Dermis blood vessel endothelial cell (primary cell): Measurements from ENCODE around the gene ISOC1. TPM values are rescaled to one million over a fixed set of nuclear protein-coding genes. Genes with fewer than 3 reads are reported as not detected.

Experiments used
- DNase-seq: peaks from one replicate; pipeline ENCODE4 v3.0.0; 2010
- total RNA-seq: library from RNA; depleted of rRNA; stranded (reverse); fragments of >200 nt; gene quantifications from 2 replicates; pipeline ENCODE4 v1.2.3, GENCODE V29; 2014

Gene ISOC1
- total RNA-seq, 1 donor from 2014 or later: 10.9 TPM

DNA sequence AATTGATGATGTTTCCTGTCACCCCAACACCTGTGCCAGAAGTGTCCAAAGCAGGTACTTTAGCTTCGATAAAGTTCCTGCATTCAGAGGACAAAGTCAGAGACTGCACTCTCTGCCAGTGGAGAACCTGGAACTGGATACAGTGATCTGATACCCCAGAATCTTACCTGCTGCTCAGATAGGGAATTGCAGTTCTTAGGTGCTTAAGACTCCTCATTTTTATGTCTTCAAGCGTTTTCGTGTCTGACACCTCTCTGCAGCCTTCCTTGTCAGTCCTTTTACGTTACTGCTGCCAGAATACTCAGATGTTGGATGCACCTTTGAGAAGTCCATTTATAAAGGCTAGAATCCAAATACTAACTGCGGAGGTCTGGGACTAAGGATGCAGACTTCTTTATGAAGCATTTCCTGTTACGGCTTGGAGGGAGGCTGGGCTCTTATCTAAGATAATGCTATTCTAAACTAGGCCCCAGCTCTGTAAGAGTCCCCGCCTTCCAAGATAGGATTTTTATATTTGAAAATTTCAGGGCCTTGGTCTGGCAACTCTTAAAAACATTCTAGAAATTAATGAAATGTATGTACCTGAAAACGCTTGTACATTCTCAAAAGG lies 1.9 kb downstream of the ISOC1 start:
- DNase-seq: peak; percentile 13

DNA sequence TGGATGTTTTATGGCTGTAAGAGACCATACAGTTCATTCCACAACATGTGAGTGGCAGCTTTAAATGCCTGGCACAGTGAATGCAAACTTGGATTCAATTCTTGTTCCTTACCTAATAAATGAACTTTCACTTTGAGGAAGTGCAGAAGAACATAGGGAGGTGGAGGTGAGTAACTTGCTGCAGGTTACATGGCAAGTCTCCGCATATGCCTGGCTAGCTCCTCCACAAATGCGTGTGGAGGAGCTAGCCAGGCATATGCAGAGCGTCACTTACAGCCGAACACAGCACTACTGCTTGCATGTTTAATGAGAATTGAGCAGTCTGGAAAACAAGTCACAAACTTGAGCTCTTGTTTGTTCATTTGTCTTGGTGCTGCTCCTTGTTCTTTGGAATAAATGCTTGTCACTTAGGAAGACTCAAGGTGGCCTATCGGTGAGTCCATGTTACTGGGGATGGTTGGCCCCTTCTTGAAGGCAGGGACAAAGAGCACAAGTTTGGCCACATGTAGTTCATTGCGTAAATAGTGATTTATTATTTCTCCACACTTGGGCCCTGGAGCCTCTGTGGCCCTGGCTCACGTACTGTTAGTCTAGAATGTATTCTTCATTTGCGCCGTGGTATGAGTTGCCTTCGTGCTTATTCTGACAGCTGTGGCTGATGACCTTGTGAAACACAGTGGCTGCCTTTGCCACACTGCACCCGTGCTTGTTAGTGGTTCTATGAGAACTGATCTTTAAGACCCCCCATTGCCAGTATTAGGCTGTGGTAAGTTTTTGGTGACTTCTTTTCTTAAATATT lies 3.1 kb downstream of the ISOC1 start:
- DNase-seq: no peak

GRCh38 chr5:129098488-129099183 lies 4.1 kb downstream of the ISOC1 start:
- peak; percentile 48 for DNase-seq

GRCh38 chr5:129099184-129099569 lies 4.6 kb downstream of the ISOC1 start:
- DNase-seq: no peak

- no peak for DNase-seq
These were observed 7.2 kb downstream of the ISOC1 start for GRCh38 chr5:129101794-129102193.

GRCh38 chr5:129103397-129103796 lies 8.8 kb downstream of the ISOC1 start:
- no peak for DNase-seq

DNA sequence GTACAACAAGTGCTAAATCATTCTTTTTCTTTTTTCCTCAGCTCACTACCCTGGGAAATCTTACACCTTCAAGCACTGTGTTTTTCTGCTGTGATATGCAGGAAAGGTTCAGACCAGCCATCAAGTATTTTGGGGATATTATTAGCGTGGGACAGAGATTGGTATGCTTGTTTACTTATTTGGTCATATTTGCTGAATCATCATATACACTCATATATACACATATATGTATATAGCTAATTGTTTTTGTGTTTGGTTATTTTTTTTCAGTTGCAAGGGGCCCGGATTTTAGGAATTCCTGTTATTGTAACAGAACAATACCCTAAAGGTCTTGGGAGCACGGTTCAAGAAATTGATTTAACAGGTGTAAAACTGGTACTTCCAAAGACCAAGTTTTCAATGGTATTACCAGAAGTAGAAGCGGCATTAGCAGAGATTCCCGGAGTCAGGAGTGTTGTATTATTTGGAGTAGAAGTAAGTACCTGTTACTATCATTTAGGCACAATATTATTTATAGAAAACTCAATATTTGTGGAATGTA lies 10.4 kb downstream of the ISOC1 start:
- no peak for DNase-seq

DNA sequence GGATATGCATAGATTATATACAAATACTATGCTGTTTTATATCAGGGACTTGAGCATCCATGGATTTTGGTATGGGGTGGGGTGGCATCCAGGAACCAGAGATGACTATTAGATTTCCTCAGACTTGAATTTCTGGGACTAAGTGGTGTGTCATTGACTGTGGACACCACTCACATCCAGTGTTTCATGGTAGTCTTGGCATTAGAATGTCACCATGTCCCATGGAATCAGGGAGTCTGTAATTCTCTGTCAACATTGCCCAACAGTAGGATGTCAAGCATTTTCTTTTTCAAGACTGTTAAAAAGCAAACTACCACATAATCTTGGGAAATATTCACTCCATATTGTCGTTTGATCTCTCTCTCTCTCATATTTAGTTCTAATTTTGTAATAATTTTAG lies 13.1 kb downstream of the ISOC1 start:
- no peak for DNase-seq

GRCh38 chr5:129110742-129111141 lies 16.2 kb downstream of the ISOC1 start:
- no peak for DNase-seq

DNA sequence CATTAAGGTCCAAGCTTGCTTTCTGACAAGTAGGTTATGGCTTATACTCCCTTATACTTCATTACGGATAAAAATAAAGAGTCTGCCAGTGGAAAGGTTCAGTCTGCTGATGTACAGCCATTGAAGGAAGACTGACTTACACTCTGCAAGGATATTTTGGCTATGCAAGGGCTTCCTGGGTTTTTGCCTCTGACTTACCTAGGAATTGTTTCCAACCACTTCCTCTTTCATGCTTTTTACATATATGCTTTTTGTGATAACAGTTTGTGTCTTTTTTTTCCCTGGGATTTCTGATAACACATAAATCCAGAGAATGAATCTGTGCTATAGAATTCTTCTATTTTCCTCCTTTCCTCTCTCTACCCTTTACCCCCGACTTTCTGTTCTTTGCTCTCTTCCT lies 16.8 kb downstream of the ISOC1 start:
- DNase-seq: no peak

GRCh38 chr5:129112295-129112694 lies 17.7 kb downstream of the ISOC1 start:
- DNase-seq: no peak

GRCh38 chr5:129113867-129114266 lies 19.3 kb downstream of the ISOC1 start:
- no peak for DNase-seq

GRCh38 chr5:129114539-129115193 lies 20.1 kb downstream of the ISOC1 start:
- DNase-seq: no peak

DNA sequence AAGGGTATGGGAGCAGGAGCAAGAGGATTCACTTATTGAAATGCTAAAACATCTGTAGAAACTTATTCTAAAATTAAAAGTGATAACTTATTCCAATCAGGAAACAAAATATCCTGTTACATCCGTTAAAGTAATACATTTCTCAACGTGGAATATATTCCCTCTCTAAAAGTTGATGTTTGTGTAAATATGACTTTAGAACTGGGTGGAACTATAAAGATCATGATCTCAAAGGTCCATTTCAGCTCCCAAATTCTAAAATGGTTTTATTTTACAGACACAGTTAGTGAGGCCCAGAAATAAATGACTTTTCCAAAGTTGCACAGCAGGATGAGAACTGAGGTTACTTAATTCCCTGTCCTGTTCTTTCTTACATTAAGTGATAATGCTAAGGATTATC lies 21.1 kb downstream of the ISOC1 start:
- no peak for DNase-seq

GRCh38 chr5:129116797-129117196 lies 22.2 kb downstream of the ISOC1 start:
- DNase-seq: no peak

GRCh38 chr5:129118405-129118804 lies 23.9 kb downstream of the ISOC1 start:
- DNase-seq: no peak

DNA sequence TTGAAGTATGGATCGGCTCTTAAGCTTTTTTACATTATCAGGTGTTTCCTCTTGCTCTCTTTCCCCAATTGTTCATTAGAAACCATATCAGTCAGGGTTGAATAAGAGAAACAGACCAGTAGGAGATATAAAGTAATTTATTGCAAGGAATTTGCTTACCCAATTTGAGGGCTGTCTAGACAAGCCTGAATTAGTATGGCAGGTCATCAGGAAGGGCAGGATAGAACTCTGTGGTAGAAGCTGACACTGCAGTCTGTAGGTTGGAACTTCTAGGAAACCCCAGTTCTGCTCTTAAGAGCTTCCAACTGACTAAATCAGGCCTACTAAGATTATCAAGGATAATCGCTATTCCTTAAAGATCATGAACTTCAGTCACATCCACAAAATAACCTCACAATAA lies 24.3 kb downstream of the ISOC1 start:
- DNase-seq: no peak

DNA sequence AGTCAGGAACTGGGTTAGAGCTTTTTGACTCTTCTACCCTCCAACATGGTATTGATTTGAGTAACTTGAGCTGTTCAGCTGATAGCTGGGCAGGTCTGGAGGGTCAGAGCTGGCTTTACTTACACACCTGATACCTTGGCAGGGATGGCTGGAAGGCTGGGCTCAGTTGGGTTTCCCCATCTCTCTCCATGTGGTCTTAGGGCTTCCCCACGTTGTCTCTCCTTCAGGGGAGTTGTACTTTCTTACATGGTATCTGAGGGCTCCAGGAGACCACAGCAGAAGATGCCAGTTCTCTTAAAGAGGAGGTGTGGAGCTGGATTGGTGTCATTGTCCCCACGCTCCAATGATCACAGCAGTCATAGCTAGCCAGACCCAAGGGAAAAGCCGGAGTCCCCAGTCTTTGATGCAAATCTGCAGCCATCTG lies 25.6 kb downstream of the ISOC1 start:
- DNase-seq: no peak

- DNase-seq: no peak
These were observed 28.0 kb downstream of the ISOC1 start for GRCh38 chr5:129122560-129122959.

DNA sequence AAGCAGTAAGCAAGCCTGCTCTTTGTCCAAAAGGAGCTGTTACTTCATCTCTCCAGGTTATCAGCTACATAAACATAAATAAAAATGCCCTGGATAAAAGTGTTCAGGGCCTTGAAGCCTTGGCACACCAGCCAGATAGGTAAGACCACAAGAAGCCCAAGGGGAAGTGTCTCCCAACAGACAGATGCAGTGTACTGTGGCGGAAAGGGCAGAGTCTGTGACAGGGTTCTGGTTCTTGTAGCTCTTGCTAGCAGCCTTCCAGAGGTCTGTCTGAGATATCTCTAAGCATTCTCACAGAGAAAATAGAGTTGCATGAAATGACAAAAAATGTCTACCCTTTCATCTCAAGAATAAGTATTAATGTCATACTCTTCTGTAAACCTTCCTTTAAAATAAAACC lies 30.1 kb downstream of the ISOC1 start:
- no peak for DNase-seq

DNA sequence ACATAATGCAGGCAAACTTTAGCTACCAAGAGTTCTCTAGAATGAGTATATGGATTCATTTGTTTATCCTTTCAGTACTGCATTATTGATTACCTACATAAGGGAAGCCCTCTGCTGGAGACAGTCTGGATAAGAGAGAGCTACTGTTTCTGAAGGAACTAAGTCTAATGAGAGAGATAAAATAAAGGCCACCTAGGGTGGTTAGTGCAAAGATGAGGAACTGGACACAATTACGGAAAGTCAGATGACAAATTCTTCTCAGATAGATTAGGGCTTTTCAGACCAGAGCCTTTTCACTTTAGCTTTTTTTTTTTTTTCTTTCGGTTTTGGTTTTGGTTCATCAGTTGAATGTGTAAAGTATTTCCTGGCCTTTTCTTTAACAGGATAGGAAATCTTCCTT lies 31.3 kb downstream of the ISOC1 start:
- no peak for DNase-seq

DNA sequence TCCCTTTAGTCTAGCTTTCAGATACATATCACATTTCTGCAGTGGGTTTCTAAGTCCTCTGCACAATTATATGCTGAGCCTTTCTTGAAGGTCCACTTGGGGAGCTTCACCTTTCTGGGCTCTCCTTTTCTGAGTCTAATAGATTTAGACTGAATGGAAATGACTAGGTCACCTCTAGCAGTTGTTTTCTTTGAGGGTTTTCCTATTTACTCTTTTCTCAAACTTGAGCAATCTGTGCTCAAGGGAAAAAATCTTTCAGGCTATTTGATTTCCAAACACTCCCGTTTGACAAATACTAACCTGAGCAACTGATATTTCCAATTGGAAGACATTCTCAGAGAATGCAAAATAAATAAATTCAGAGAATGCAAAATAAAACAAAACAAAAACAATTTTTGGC lies 39.0 kb downstream of the ISOC1 start:
- DNase-seq: no peak

DNA sequence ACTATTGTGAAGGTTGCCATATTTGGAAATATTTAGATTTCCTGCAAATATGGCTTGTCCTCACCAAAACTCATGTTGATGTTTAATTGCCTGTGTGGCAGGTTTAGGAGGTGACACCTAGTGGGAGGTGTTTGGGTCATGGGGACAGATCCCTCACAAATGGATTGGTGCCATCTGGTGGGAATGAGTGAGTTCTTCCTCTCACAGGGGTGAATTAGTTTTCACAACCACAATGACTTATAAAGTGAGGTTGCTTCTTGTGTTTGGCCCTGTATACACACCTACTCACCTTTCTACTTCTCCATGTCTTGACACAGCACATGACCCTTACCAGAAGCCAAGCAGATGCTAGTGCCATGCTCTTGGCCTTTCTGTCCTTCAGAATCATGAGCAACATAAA lies 41.1 kb downstream of the ISOC1 start:
- DNase-seq: peak; percentile 4
